H1 (cell line): ENCODE results near the gene MAGI2. TPM values are rescaled to one million over a fixed set of nuclear protein-coding genes. Genes with fewer than 3 reads are reported as not detected.

Experiments used
- CBX5 ChIP-seq: fragments of 300-800, 300-1000 bp; sonication (generic); IDR thresholded peaks from 2 replicates; pipeline ENCODE4 v1.7.1; 2016; ENCODE audit warnings: antibody characterized with exemption, low read length, low read depth
- E2F6 ChIP-seq: IDR thresholded peaks from 2 replicates; pipeline ENCODE4 v1.6.1; 2012; ENCODE audit warnings: inconsistent platforms
- PHF8 ChIP-seq: fragments of 200-600 bp; sonication (generic); conservative IDR thresholded peaks from 2 replicates; pipeline ENCODE4 v1.7.1; 2012; ENCODE audit warnings: low read depth, mild to moderate bottlenecking, inconsistent platforms, low read length, moderate library complexity
- RAD21 ChIP-seq, 2 experiments: IDR thresholded peaks in 1 of 2; conservative IDR thresholded peaks in 1 of 2; 2 replicates each; pipeline ENCODE4 v1.6.1; 2011; ENCODE audit warnings: low read depth in 2 of 2, low read length in 2 of 2, improper control_type of control experiment in 1 of 2, inconsistent platforms in 1 of 2, mild to moderate bottlenecking in 1 of 2, moderate library complexity in 1 of 2
- SIN3A ChIP-seq, 2 experiments: IDR thresholded peaks in 1 of 2; conservative IDR thresholded peaks in 1 of 2; 2 replicates each; pipeline ENCODE4 v1.6.1; 2011 to 2012; ENCODE audit warnings: low read length in 2 of 2, improper control_type of control experiment in 1 of 2, low read depth in 1 of 2, mild to moderate bottlenecking in 1 of 2
- SP2 ChIP-seq: IDR thresholded peaks from 2 replicates; pipeline ENCODE4 v1.6.1; 2012; ENCODE audit warnings: mild to moderate bottlenecking, low read length, inconsistent platforms
- SUZ12 ChIP-seq: fragments of 200-600 bp; sonication (generic); IDR thresholded peaks from 2 replicates; pipeline ENCODE4 v1.6.1; 2012; ENCODE audit warnings: mild to moderate bottlenecking, inconsistent platforms, low read length, moderate library complexity, mixed read lengths
- USF2 ChIP-seq: IDR thresholded peaks from 2 replicates; pipeline ENCODE4 v1.6.1; 2011; ENCODE audit warnings: low read length, improper control_type of control experiment
- polyA plus RNA-seq, 7 experiments: library from polyadenylated mRNA; depleted of rRNA in 3 of 7; stranded (reverse) in 5 of 7; unstranded in 2 of 7; fragments of >200 nt in 5 of 7; fragments of 200-250 nt in 2 of 7; gene quantifications; 1 replicate in 5 of 7; 2 replicates in 1 of 7; 4 replicates in 1 of 7; pipeline versions ENCODE4 v1.2.1 to v1.2.3, GENCODE V29; 2011 to 2013; ENCODE audit warnings: missing spikeins in 2 of 7, mixed read lengths in 2 of 7
- total RNA-seq: library from RNA; stranded (reverse); fragmentation: NEBNext Ultra II Directional; extraction: Animal tissue kit (Norgen Biotek cat#: 25700); gene quantifications from 2 replicates; pipeline ENCODE4 v1.2.1, GENCODE V29; 2021

Gene MAGI2
- total and polyA plus RNA-seq, 2 of the 8 experiments (the other 6 are each of a cell fraction or from before 2014, with no cell fraction given), result 6.0 to 27.3 TPM

- no peak for TF ChIP-seq E2F6
- TF ChIP-seq USF2, result no peak
- TF ChIP-seq PHF8, result no peak
- TF ChIP-seq SUZ12, result no peak
- TF ChIP-seq SP2, result no peak
- no peak for TF ChIP-seq RAD21 (IDR thresholded peaks at IDR 0.05 in 1 of 2, conservative IDR thresholded peaks at IDR 0.05 in 1 of 2; ENCODE audit: low read depth in 2 of 2, low read length in 2 of 2)
- no peak for TF ChIP-seq SIN3A (conservative IDR thresholded peaks at IDR 0.05 in 1 of 2, IDR thresholded peaks at IDR 0.05 in 1 of 2; ENCODE audit: low read depth in 1 of 2, low read length in 2 of 2)
- TF ChIP-seq CBX5, result no peak
Observed at GRCh38 chr7:78714356-78714755, 739.1 kb downstream of the MAGI2 start (continued).
